OCI-LY1 (cell line): Measurements from ENCODE around the gene CCDC14.

Source experiments
- H2AFZ ChIP-seq: fragments of 200-600 bp; sonication (generic), shearing (Covaris generic); 2 replicates; pipeline ENCODE4 v1.6.0; 2014; ENCODE audit warnings: antibody characterized with exemption, mild to moderate bottlenecking, low read length
- H3F3A ChIP-seq: fragments of 200-600 bp; sonication (generic), shearing (Covaris generic); 2 replicates; pipeline ENCODE4 v1.6.0; 2014; ENCODE audit warnings: mild to moderate bottlenecking, antibody characterized with exemption, low read length, moderate library complexity; ENCODE audit not compliant: insufficient read depth
- H3K27ac ChIP-seq: fragments of 200-600 bp; sonication (generic); 2 replicates; pipeline ENCODE4 v1.5.1; 2014; ENCODE audit warnings: low read length, mixed run types, mild to moderate bottlenecking, low read depth; ENCODE audit not compliant: poor library complexity, severe bottlenecking
- H3K27me3 ChIP-seq: fragments of 200-600 bp; sonication (generic); 2 replicates; pipeline ENCODE4 v1.6.0; 2014; ENCODE audit warnings: antibody characterized with exemption, mild to moderate bottlenecking, low read length, moderate library complexity; ENCODE audit not compliant: insufficient read depth
- H3K36me3 ChIP-seq: fragments of 200-600 bp; sonication (generic); 2 replicates; pipeline ENCODE4 v1.6.1; 2014; ENCODE audit warnings: mild to moderate bottlenecking, antibody characterized with exemption, low read length, moderate library complexity, mixed read lengths; ENCODE audit not compliant: insufficient read depth
- H3K4me1 ChIP-seq: fragments of 200-600 bp; sonication (generic); 2 replicates; pipeline ENCODE4 v1.5.1; 2014; ENCODE audit warnings: mild to moderate bottlenecking, low read length, moderate library complexity; ENCODE audit not compliant: insufficient read depth, severe bottlenecking
- H3K4me2 ChIP-seq: fragments of 200-600 bp; sonication (generic), shearing (Covaris generic); 2 replicates; pipeline ENCODE4 v1.6.1; 2014; ENCODE audit warnings: low read length
- H3K4me3 ChIP-seq: fragments of 200-600 bp; sonication (generic); 2 replicates; pipeline ENCODE4 v1.5.1; 2014; ENCODE audit warnings: low read length, low read depth, mild to moderate bottlenecking, mixed read lengths; ENCODE audit not compliant: poor library complexity, severe bottlenecking
- H3K79me2 ChIP-seq: fragments of 200-600 bp; shearing (Covaris generic); 2 replicates; pipeline ENCODE4 v1.6.1; 2016; ENCODE audit warnings: mixed run types, low read length, mixed read lengths; ENCODE audit not compliant: insufficient read depth
- H3K9ac ChIP-seq: fragments of 200-600 bp; sonication (generic), shearing (Covaris generic); 2 replicates; pipeline ENCODE4 v1.6.1; 2014; ENCODE audit warnings: mild to moderate bottlenecking, low read length, mixed read lengths
- H3K9me2 ChIP-seq: fragments of 200-600 bp; sonication (generic), shearing (Covaris generic); 2 replicates; pipeline ENCODE4 v1.6.1; 2014; ENCODE audit warnings: low read depth, mild to moderate bottlenecking, low read length, mixed read lengths
- H3K9me3 ChIP-seq: fragments of 200-600 bp; shearing (Covaris generic); 2 replicates; pipeline ENCODE4 v1.6.1; 2014; ENCODE audit warnings: low read length, mixed read lengths
- H4K20me1 ChIP-seq: fragments of 200-600 bp; sonication (generic), shearing (Covaris generic); 2 replicates; pipeline ENCODE4 v1.6.0; 2016; ENCODE audit warnings: mild to moderate bottlenecking, low read length; ENCODE audit not compliant: insufficient read depth
- CTCF ChIP-seq: fragments of 200-600 bp; sonication (generic), shearing (Covaris generic); IDR thresholded peaks from 2 replicates; pipeline ENCODE4 v1.5.1; 2017; ENCODE audit warnings: mild to moderate bottlenecking, antibody characterized with exemption, low read length, moderate library complexity, mixed read lengths
- EZH2 ChIP-seq: fragments of 200-600 bp; sonication (generic), shearing (Covaris generic); IDR thresholded peaks from 2 replicates; pipeline ENCODE4 v1.8.0; 2017; ENCODE audit warnings: borderline replicate concordance, mixed run types, mild to moderate bottlenecking, antibody characterized with exemption, low read length, moderate library complexity, mixed read lengths

CCDC14 gene

GRCh38 chr3:123876858-123877257, 84.2 kb downstream of the CCDC14 start:
- peaks cover 1% of the 10 kb centered on the region for H3K4me1 ChIP-seq
- H4K20me1 ChIP-seq, result no peaks in the 10 kb centered on the region
- no peaks in the 10 kb centered on the region for H3K36me3 ChIP-seq
- H3K9ac ChIP-seq, result no peak overlapping the region
- no peak overlapping the region for H2AFZ ChIP-seq
- H3K9me3 ChIP-seq, result no peaks in the 10 kb centered on the region
- TF ChIP-seq CTCF (peak; percentile 59), EZH2 (no peak)
- H3F3A ChIP-seq, result no peaks in the 10 kb centered on the region
- H3K27me3 ChIP-seq, result no peaks in the 10 kb centered on the region
- no peak overlapping the region for H3K4me2 ChIP-seq
- H3K79me2 ChIP-seq, result no peaks in the 10 kb centered on the region
- no peaks in the 10 kb centered on the region for H3K9me2 ChIP-seq
- H3K27ac ChIP-seq, result no peak overlapping the region
- no peak overlapping the region for H3K4me3 ChIP-seq

GRCh38 chr3:123872621-123873020, 88.4 kb downstream of the CCDC14 start:
- Histone ChIP-seq H3K9ac (no peak overlapping the region), H3K27ac (no peak overlapping the region)

GRCh38 chr3:123871946-123872345, 89.1 kb downstream of the CCDC14 start:
- H3K9ac ChIP-seq, result no peak overlapping the region
- TF ChIP-seq CTCF (no peak), EZH2 (no peak)
- H3K9me3 ChIP-seq, result no peaks in the 10 kb centered on the region
- H3K9me2 ChIP-seq, result no peaks in the 10 kb centered on the region
- H3F3A ChIP-seq, result no peaks in the 10 kb centered on the region
- H3K27me3 ChIP-seq, result no peaks in the 10 kb centered on the region
- H3K4me1 ChIP-seq, result no peaks in the 10 kb centered on the region
- H3K79me2 ChIP-seq, result no peaks in the 10 kb centered on the region
- no peak overlapping the region for H3K4me2 ChIP-seq
- H4K20me1 ChIP-seq, result no peaks in the 10 kb centered on the region
- no peak overlapping the region for H3K4me3 ChIP-seq
- H2AFZ ChIP-seq, result no peak overlapping the region
- no peaks in the 10 kb centered on the region for H3K36me3 ChIP-seq
- no peak overlapping the region for H3K27ac ChIP-seq

More at GRCh38 chr3:123872621-123873020, 88.4 kb downstream of the CCDC14 start:
- no peak for TF ChIP-seq EZH2
- no peak for TF ChIP-seq CTCF
- H3K9me3 ChIP-seq, result no peaks in the 10 kb centered on the region
- no peaks in the 10 kb centered on the region for H3K27me3 ChIP-seq
- H4K20me1 ChIP-seq, result no peaks in the 10 kb centered on the region
- no peaks in the 10 kb centered on the region for H3K4me1 ChIP-seq
- no peaks in the 10 kb centered on the region for H3K9me2 ChIP-seq
- no peaks in the 10 kb centered on the region for H3F3A ChIP-seq
- no peak overlapping the region for H2AFZ ChIP-seq
- H3K4me3 ChIP-seq, result no peak overlapping the region
- H3K36me3 ChIP-seq, result no peaks in the 10 kb centered on the region
- no peaks in the 10 kb centered on the region for H3K79me2 ChIP-seq
- no peak overlapping the region for H3K4me2 ChIP-seq
